Measurements from ENCODE around the gene TEX51.

The TEX51 gene

DNA sequence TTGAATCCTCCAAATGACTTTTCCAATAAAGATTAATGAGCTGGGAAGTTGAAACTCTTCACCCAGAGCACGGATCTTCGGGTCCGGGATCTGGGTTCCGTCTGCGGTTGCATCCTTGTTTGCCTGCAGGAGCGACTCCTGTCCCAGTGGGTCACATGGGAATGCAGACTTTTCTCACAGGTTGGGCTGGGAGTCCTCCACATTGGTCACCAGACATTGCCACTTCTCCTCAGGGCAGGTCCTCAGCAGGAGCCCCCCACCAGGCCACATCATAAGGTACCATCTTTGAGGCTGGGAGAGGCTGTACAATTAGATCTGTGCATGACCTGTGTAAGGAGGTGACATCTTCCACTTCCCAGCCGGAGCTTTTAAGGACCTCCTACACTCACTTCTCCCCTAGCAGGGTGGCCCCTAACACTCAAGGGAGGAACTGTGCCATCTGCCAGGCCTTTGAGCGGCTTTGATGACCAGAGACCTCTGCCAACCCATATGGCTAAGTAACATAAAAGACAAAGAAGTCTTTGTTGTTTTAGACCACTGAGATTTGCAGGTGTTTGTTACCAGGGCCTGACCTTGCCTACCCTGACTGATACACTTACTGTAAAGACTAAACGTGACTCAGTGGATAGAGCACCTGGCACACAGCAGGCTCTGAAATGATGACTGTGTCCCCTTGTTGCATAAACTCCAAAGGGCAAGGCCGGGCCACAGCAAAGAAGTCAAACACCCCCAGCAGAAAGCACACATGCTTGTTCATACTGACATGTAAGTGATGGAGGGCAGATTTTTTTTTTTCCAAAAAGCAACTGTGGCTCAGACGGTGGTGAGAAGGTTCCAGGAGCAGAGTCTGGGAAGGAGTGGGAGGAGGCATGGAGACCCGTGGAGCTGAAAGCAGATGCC lies 7.9 kb upstream of the TEX51 start:
- CTCF ChIA-PET = interaction anchor here (1.2 to 2.0 kb wide), 2 partner anchors 14 to 81 kb away, joined by 3 to 6 read pairs; no protein-coding TSS in a partner anchor
- H3K9me3 ChIP-seq (ENCODE audit: control extremely low read depth in 1 of 5, control insufficient read depth in 4 of 5, insufficient read depth in 2 of 5, low read depth in 1 of 5, low read length in 4 of 5) = no peaks in the 10 kb centered on the region
- H3K4me3 ChIP-seq (ENCODE audit: control insufficient read depth in 1 of 7, extremely low read depth in 1 of 7, insufficient read depth in 4 of 7, low read depth in 2 of 7, low read length in 6 of 7) = no peak overlapping the region
- no peaks in the 10 kb centered on the region for H3K36me3 ChIP-seq (ENCODE audit: control insufficient read depth in 4 of 4, insufficient read depth in 4 of 4, low read length in 3 of 4)
- POLR2A ChIA-PET = no interaction called here
- H3K27ac ChIP-seq (ENCODE audit: insufficient read depth in 1 of 2, low read depth in 1 of 2, low read length in 2 of 2, poor library complexity in 1 of 2, severe bottlenecking in 2 of 2) = no peak overlapping the region
- no peak for DNase-seq
- H3K27me3 ChIP-seq (replicated peaks in 2 of 5; ENCODE audit: control insufficient read depth in 4 of 5, insufficient read depth in 5 of 5, low read length in 4 of 5) = peaks cover 0 to 11% (median 0%) of the 10 kb centered on the region in 5 experiments
- H3K4me1 ChIP-seq (ENCODE audit: control extremely low read depth in 1 of 4, control insufficient read depth in 4 of 4, insufficient read depth in 4 of 4, low read length in 3 of 4) = peaks cover 0 to 10% (median 8%) of the 10 kb centered on the region in 4 experiments
- WGBS (ENCODE audit: insufficient coverage) = 95% methylated on average over 10 of the region's 12 CpGs

- Histone ChIP-seq H3K27me3 (replicated peaks in 2 of 5; ENCODE audit: control insufficient read depth in 4 of 5, insufficient read depth in 5 of 5, low read length in 4 of 5) (peaks cover 0 to 13% (median 0%) of the 10 kb centered on the region in 5 experiments), H3K9me3 (ENCODE audit: control extremely low read depth in 1 of 5, control insufficient read depth in 4 of 5, insufficient read depth in 2 of 5, low read depth in 1 of 5, low read length in 4 of 5) (no peaks in the 10 kb centered on the region), H3K36me3 (ENCODE audit: control insufficient read depth in 4 of 4, insufficient read depth in 4 of 4, low read length in 3 of 4) (no peaks in the 10 kb centered on the region), H3K4me1 (ENCODE audit: control extremely low read depth in 1 of 4, control insufficient read depth in 4 of 4, insufficient read depth in 4 of 4, low read length in 3 of 4) (no peaks in the 10 kb centered on the region), H3K4me3 (ENCODE audit: control insufficient read depth in 1 of 7, extremely low read depth in 1 of 7, insufficient read depth in 4 of 7, low read depth in 2 of 7, low read length in 6 of 7) (no peak overlapping the region), H3K27ac (ENCODE audit: insufficient read depth in 1 of 2, low read depth in 1 of 2, low read length in 2 of 2, poor library complexity in 1 of 2, severe bottlenecking in 2 of 2) (no peak overlapping the region)
- ChIA-PET POLR2A (no interaction called here), CTCF (interaction anchor here (1.6 kb wide), 1 partner anchor 9 kb away, joined by 4 read pairs; no protein-coding TSS in a partner anchor)
- WGBS (ENCODE audit: insufficient coverage) = 95% methylated on average over 8 of the region's 10 CpGs
- DNase-seq = no peak
Measured at GRCh38 chr2:126891681-126892500, 6.8 kb upstream of the TEX51 start.

GRCh38 chr2:126893153-126893552 lies 5.5 kb upstream of the TEX51 start:
- H3K4me1 ChIP-seq (ENCODE audit: control extremely low read depth in 1 of 4, control insufficient read depth in 4 of 4, insufficient read depth in 4 of 4, low read length in 3 of 4) = no peaks in the 10 kb centered on the region
- H3K27ac ChIP-seq (ENCODE audit: insufficient read depth in 1 of 2, low read depth in 1 of 2, low read length in 2 of 2, poor library complexity in 1 of 2, severe bottlenecking in 2 of 2) = no peak overlapping the region
- CTCF ChIA-PET = no interaction called here
- H3K27me3 ChIP-seq (replicated peaks in 2 of 5; ENCODE audit: control insufficient read depth in 4 of 5, insufficient read depth in 5 of 5, low read length in 4 of 5) = peaks cover 0 to 8% (median 0%) of the 10 kb centered on the region in 5 experiments
- POLR2A ChIA-PET = no interaction called here
- H3K36me3 ChIP-seq (ENCODE audit: control insufficient read depth in 4 of 4, insufficient read depth in 4 of 4, low read length in 3 of 4) = no peaks in the 10 kb centered on the region
- WGBS (ENCODE audit: insufficient coverage) = 97% methylated on average over 3 of the region's 4 CpGs
- H3K9me3 ChIP-seq (ENCODE audit: control extremely low read depth in 1 of 5, control insufficient read depth in 4 of 5, insufficient read depth in 2 of 5, low read depth in 1 of 5, low read length in 4 of 5) = peaks cover 0 to 2% (median 0%) of the 10 kb centered on the region in 5 experiments
- H3K4me3 ChIP-seq (ENCODE audit: control insufficient read depth in 1 of 7, extremely low read depth in 1 of 7, insufficient read depth in 4 of 7, low read depth in 2 of 7, low read length in 6 of 7) = no peak overlapping the region
- DNase-seq = no peak

DNA sequence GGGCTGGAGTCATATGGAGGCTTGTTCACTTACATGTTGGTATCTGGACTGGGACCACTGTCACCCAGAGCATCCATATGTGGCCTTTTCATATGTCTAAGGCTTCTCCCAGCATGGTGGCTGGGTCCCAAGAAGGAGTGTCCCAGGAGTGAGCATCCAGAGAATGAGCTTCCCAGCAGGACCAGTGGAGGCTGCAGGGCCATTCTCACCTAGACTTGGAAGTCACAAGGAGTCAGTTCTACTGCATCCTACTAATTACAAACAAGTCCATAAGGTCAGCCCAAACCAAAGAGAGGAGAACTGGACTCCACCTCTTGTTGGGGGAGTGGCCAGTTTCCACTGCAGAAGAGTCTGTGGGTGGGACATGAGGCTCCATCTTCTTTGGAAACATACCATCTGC lies 5.1 kb upstream of the TEX51 start:
- ChIA-PET CTCF (no interaction called here), POLR2A (no interaction called here)
- Histone ChIP-seq H3K36me3 (ENCODE audit: control insufficient read depth in 4 of 4, insufficient read depth in 4 of 4, low read length in 3 of 4) (no peaks in the 10 kb centered on the region), H3K27me3 (replicated peaks in 2 of 5; ENCODE audit: control insufficient read depth in 4 of 5, insufficient read depth in 5 of 5, low read length in 4 of 5) (peaks cover 0 to 7% (median 0%) of the 10 kb centered on the region in 5 experiments), H3K27ac (ENCODE audit: insufficient read depth in 1 of 2, low read depth in 1 of 2, low read length in 2 of 2, poor library complexity in 1 of 2, severe bottlenecking in 2 of 2) (no peak overlapping the region), H3K4me1 (ENCODE audit: control extremely low read depth in 1 of 4, control insufficient read depth in 4 of 4, insufficient read depth in 4 of 4, low read length in 3 of 4) (no peaks in the 10 kb centered on the region), H3K4me3 (ENCODE audit: control insufficient read depth in 1 of 7, extremely low read depth in 1 of 7, insufficient read depth in 4 of 7, low read depth in 2 of 7, low read length in 6 of 7) (no peak overlapping the region), H3K9me3 (ENCODE audit: control extremely low read depth in 1 of 5, control insufficient read depth in 4 of 5, insufficient read depth in 2 of 5, low read depth in 1 of 5, low read length in 4 of 5) (peaks cover 0 to 2% (median 0%) of the 10 kb centered on the region in 5 experiments)
- DNase-seq = no peak

- peaks cover 0 to 7% (median 0%) of the 10 kb centered on the region in 5 experiments for H3K27me3 ChIP-seq (replicated peaks in 2 of 5; ENCODE audit: control insufficient read depth in 4 of 5, insufficient read depth in 5 of 5, low read length in 4 of 5)
- H3K36me3 ChIP-seq (ENCODE audit: control insufficient read depth in 4 of 4, insufficient read depth in 4 of 4, low read length in 3 of 4) = no peaks in the 10 kb centered on the region
- ChIA-PET POLR2A (no interaction called here), CTCF (interaction anchor here (1.1 kb wide), 1 partner anchor 8 kb away, joined by 3 read pairs; no protein-coding TSS in a partner anchor)
- H3K27ac ChIP-seq (ENCODE audit: insufficient read depth in 1 of 2, low read depth in 1 of 2, low read length in 2 of 2, poor library complexity in 1 of 2, severe bottlenecking in 2 of 2) = no peak overlapping the region
- no peak overlapping the region for H3K4me3 ChIP-seq (ENCODE audit: control insufficient read depth in 1 of 7, extremely low read depth in 1 of 7, insufficient read depth in 4 of 7, low read depth in 2 of 7, low read length in 6 of 7)
- peaks cover 0 to 2% (median 0%) of the 10 kb centered on the region in 5 experiments for H3K9me3 ChIP-seq (ENCODE audit: control extremely low read depth in 1 of 5, control insufficient read depth in 4 of 5, insufficient read depth in 2 of 5, low read depth in 1 of 5, low read length in 4 of 5)
- no peak for DNase-seq
- no peaks in the 10 kb centered on the region for H3K4me1 ChIP-seq (ENCODE audit: control extremely low read depth in 1 of 4, control insufficient read depth in 4 of 4, insufficient read depth in 4 of 4, low read length in 3 of 4)
- WGBS (ENCODE audit: insufficient coverage) = 100% methylated on average over 1 of the region's 1 CpG
Measured at GRCh38 chr2:126894082-126894481, 4.6 kb upstream of the TEX51 start.

DNA sequence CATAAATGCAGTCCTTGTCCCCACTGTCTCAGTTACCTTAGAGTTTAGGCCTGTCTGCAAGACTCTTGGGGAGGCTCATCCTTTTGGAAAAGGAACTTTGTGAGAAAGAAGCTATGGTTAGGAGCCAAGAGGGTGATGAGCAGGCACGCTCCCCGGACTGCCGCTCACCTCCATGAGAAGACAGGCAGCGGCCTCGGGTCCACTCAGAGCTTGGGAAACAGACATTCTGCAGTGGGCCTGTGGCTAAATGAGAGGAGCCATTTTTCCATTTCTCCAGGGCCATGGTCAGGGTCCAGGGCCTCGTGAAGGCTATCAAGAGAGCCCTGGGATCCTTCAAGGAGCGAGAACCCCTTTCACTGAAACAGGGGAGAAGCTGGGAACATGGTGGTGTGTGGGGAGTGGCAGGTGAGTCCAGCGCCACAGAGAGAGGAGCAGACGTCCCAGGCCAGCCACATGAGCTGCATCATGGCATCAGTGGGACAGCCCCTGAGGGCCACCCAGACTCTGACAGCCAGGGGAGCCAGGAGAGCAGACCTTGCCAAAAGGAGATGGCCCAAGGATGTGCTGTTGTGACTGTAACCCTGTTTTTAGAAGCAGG lies 4.0 kb upstream of the TEX51 start:
- peaks cover 0 to 7% (median 0%) of the 10 kb centered on the region in 5 experiments for H3K27me3 ChIP-seq (replicated peaks in 2 of 5; ENCODE audit: control insufficient read depth in 4 of 5, insufficient read depth in 5 of 5, low read length in 4 of 5)
- H3K4me1 ChIP-seq (ENCODE audit: control extremely low read depth in 1 of 4, control insufficient read depth in 4 of 4, insufficient read depth in 4 of 4, low read length in 3 of 4) = no peaks in the 10 kb centered on the region
- POLR2A ChIA-PET = no interaction called here
- 98% methylated on average over 8 of the region's 9 CpGs for WGBS (ENCODE audit: insufficient coverage)
- H3K27ac ChIP-seq (ENCODE audit: insufficient read depth in 1 of 2, low read depth in 1 of 2, low read length in 2 of 2, poor library complexity in 1 of 2, severe bottlenecking in 2 of 2) = no peak overlapping the region
- CTCF ChIA-PET = interaction anchor here (1.1 kb wide), 1 partner anchor 8 kb away, joined by 3 read pairs; no protein-coding TSS in a partner anchor
- DNase-seq = no peak
- H3K36me3 ChIP-seq (ENCODE audit: control insufficient read depth in 4 of 4, insufficient read depth in 4 of 4, low read length in 3 of 4) = no peaks in the 10 kb centered on the region
- peaks cover 0 to 3% (median 1%) of the 10 kb centered on the region in 5 experiments for H3K9me3 ChIP-seq (ENCODE audit: control extremely low read depth in 1 of 5, control insufficient read depth in 4 of 5, insufficient read depth in 2 of 5, low read depth in 1 of 5, low read length in 4 of 5)
- H3K4me3 ChIP-seq (ENCODE audit: control insufficient read depth in 1 of 7, extremely low read depth in 1 of 7, insufficient read depth in 4 of 7, low read depth in 2 of 7, low read length in 6 of 7) = no peak overlapping the region

All from common myeloid progenitor, CD34-positive (primary cell).